ENCODE results near the gene NKD1. TPM values are rescaled to one million over a fixed set of nuclear protein-coding genes. Genes with fewer than 3 reads are reported as not detected.

The NKD1 gene
- total RNA-seq, 1 donor from 2014 or later = 0.16 TPM

GRCh38 chr16:50603206-50604064, 55.2 kb downstream of the NKD1 start:
- intact Hi-C loops (cut with DNase I) = no loop called here
- ATAC-seq (ENCODE audit: poor library complexity) (peak; percentile 79), DNase-seq (peak; percentile 58)

GRCh38 chr16:50604065-50604418, 55.8 kb downstream of the NKD1 start:
- no peak for ATAC-seq (ENCODE audit: poor library complexity)

GRCh38 chr16:50604610-50605009, 56.4 kb downstream of the NKD1 start:
- DNase-seq = no peak
- intact Hi-C loops (cut with DNase I) = no loop called here
- no peak for ATAC-seq (ENCODE audit: poor library complexity)

More at GRCh38 chr16:50604065-50604418, 55.8 kb downstream of the NKD1 start:
- no peak for DNase-seq
- intact Hi-C loops (cut with DNase I) = no loop called here

- no peak for DNase-seq
- intact Hi-C loops (cut with DNase I) = no loop called here
- no peak for ATAC-seq (ENCODE audit: poor library complexity)
Observed at GRCh38 chr16:50605733-50606430, 57.7 kb downstream of the NKD1 start.

- ATAC-seq (ENCODE audit: poor library complexity) (no peak), DNase-seq (no peak)
- intact Hi-C loops (cut with DNase I) = no loop called here
Observed at GRCh38 chr16:50606431-50607050, 58.3 kb downstream of the NKD1 start.

GRCh38 chr16:50607051-50607431, 58.8 kb downstream of the NKD1 start:
- ATAC-seq (ENCODE audit: poor library complexity) (no peak), DNase-seq (no peak)
- intact Hi-C loops (cut with DNase I) = no loop called here

GRCh38 chr16:50607447-50607846, 59.3 kb downstream of the NKD1 start:
- intact Hi-C loops (cut with DNase I) = no loop called here
- no peak for ATAC-seq (ENCODE audit: poor library complexity)

GRCh38 chr16:50607970-50608557, 59.9 kb downstream of the NKD1 start:
- DNase-seq = no peak
- ATAC-seq (ENCODE audit: poor library complexity) = no peak
- intact Hi-C loops (cut with DNase I) = no loop called here

More at GRCh38 chr16:50607447-50607846, 59.3 kb downstream of the NKD1 start:
- no peak for DNase-seq

- intact Hi-C loops (cut with DNase I) = no loop called here
- ATAC-seq (ENCODE audit: poor library complexity) (no peak), DNase-seq (no peak)
Observed at GRCh38 chr16:50609049-50609448, 60.9 kb downstream of the NKD1 start.

GRCh38 chr16:50609471-50609870, 61.3 kb downstream of the NKD1 start:
- DNase-seq = no peak
- intact Hi-C loops (cut with DNase I) = no loop called here
- ATAC-seq (ENCODE audit: poor library complexity) = peak; percentile 66

- intact Hi-C loops (cut with DNase I) = no loop called here
- ATAC-seq (ENCODE audit: poor library complexity) = peak; percentile 11
- DNase-seq = no peak
Observed at GRCh38 chr16:50610331-50611262, 62.4 kb downstream of the NKD1 start.

- intact Hi-C loops (cut with DNase I) = no loop called here
- no peak for DNase-seq
- no peak for ATAC-seq (ENCODE audit: poor library complexity)
Observed at GRCh38 chr16:50611332-50611934, 63.2 kb downstream of the NKD1 start.

- intact Hi-C loops (cut with DNase I) = no loop called here
- ATAC-seq (ENCODE audit: poor library complexity) (no peak), DNase-seq (no peak)
Observed at GRCh38 chr16:50611995-50612848, 64.0 kb downstream of the NKD1 start.

GRCh38 chr16:50612849-50613198, 64.6 kb downstream of the NKD1 start:
- no peak for ATAC-seq (ENCODE audit: poor library complexity)
- intact Hi-C loops (cut with DNase I) = no loop called here
- DNase-seq = no peak

GRCh38 chr16:50613281-50613963, 65.2 kb downstream of the NKD1 start:
- intact Hi-C loops (cut with DNase I) = no loop called here
- ATAC-seq (ENCODE audit: poor library complexity) (peak; percentile 23), DNase-seq (no peak)

GRCh38 chr16:50613964-50614474, 65.8 kb downstream of the NKD1 start:
- ATAC-seq (ENCODE audit: poor library complexity) = no peak
- intact Hi-C loops (cut with DNase I) = no loop called here
- DNase-seq = no peak

All from Right ventricle myocardium superior (tissue), 1 donor.